Measurements from ENCODE around the gene OR5J2.

DNA sequence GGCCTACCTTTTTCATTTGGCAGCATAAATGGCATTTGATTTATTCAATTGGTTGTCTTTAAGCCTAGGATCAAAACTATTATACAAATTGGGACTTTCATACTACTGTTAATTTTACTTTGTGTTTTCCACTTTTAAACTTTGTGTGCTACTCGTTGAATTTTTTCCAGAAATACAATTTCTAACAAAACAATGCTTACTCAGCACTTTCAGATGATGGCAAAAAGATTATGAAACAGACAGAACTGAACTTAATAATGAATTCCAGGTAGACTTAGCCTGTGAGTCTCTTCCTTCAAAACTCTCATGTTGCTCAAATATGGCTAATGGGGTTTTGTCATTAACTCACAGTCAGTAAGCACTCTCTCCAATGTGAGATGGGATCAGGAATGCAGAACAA lies 31.4 kb downstream of the OR5J2 start:
- TF ChIP-seq CTCF (IDR thresholded peaks at IDR 0.05) (no peak), POLR2A (IDR thresholded peaks at IDR 0.05) (no peak)

All from Peyer's patch (tissue), 4 donors.